Mesenchymal stem cell (in vitro differentiated cells and primary cell): ENCODE measurements around the gene HSPB7.

Experiments
- DNase-seq: peaks from one replicate; pipeline ENCODE4 v3.0.0-alpha.2; 2013
- H2AFZ ChIP-seq: one replicate; pipeline ENCODE4 v1.6.1; 2013; ENCODE audit warnings: low read depth, mild to moderate bottlenecking, control low read depth, inconsistent platforms, low read length, moderate library complexity
- H2AK5ac ChIP-seq: 2 replicates; pipeline ENCODE4 v1.6.1; 2013; ENCODE audit warnings: low read length, moderate library complexity, mild to moderate bottlenecking, inconsistent platforms; ENCODE audit not compliant: severe bottlenecking
- H2BK120ac ChIP-seq: one replicate; pipeline ENCODE4 v1.6.1; 2013; ENCODE audit warnings: low read depth, mild to moderate bottlenecking, inconsistent platforms, low read length, moderate library complexity
- H2BK12ac ChIP-seq, 2 experiments: one replicate each; pipeline ENCODE4 v1.6.1; 2013; ENCODE audit warnings: inconsistent platforms in 2 of 2, low read length in 2 of 2, mild to moderate bottlenecking in 2 of 2, moderate library complexity in 2 of 2, control low read depth in 1 of 2
- H2BK15ac ChIP-seq: one replicate; pipeline ENCODE4 v1.6.1; 2013; ENCODE audit warnings: mild to moderate bottlenecking, low read depth, inconsistent platforms; ENCODE audit not compliant: poor library complexity, severe bottlenecking
- H2BK5ac ChIP-seq: 2 replicates; pipeline ENCODE4 v1.6.1; 2013; ENCODE audit warnings: low read depth, mild to moderate bottlenecking, low read length, control low read depth, inconsistent platforms; ENCODE audit not compliant: poor library complexity, severe bottlenecking
- H3K14ac ChIP-seq, 2 experiments: one replicate each; pipeline ENCODE4 v1.6.1; 2013; ENCODE audit warnings: inconsistent platforms in 2 of 2, low read length in 2 of 2, control low read depth in 1 of 2, mild to moderate bottlenecking in 1 of 2, moderate library complexity in 1 of 2
- H3K18ac ChIP-seq, 2 experiments: one replicate each; pipeline ENCODE4 v1.6.1; 2013; ENCODE audit warnings: inconsistent platforms in 2 of 2, low read length in 2 of 2, control low read depth in 1 of 2, low read depth in 1 of 2, mild to moderate bottlenecking in 1 of 2
- H3K23ac ChIP-seq, 2 experiments: one replicate each; pipeline ENCODE4 v1.6.1; 2013; ENCODE audit warnings: inconsistent platforms in 2 of 2, low read length in 2 of 2, mild to moderate bottlenecking in 2 of 2, moderate library complexity in 2 of 2, control low read depth in 1 of 2
- H3K27ac ChIP-seq: 2 replicates; pipeline ENCODE4 v1.5.1; 2013; ENCODE audit warnings: mild to moderate bottlenecking, moderate library complexity, low read length, control low read depth, inconsistent platforms; ENCODE audit not compliant: poor library complexity, severe bottlenecking
- H3K27me3 ChIP-seq, 2 experiments: 2 replicates each; pipeline versions ENCODE4 v1.6.1 to v1.7.0; 2013; ENCODE audit warnings: low read length in 2 of 2, mild to moderate bottlenecking in 2 of 2, moderate library complexity in 2 of 2, control low read depth in 1 of 2, inconsistent platforms in 1 of 2; ENCODE audit not compliant: control insufficient read depth in 1 of 2, insufficient read depth in 1 of 2
- H3K36me3 ChIP-seq, 2 experiments: 2 replicates each; pipeline versions ENCODE4 v1.6.1 to v1.7.0; 2013; ENCODE audit warnings: low read length in 2 of 2, control low read depth in 1 of 2, inconsistent platforms in 1 of 2, low read depth in 1 of 2, mild to moderate bottlenecking in 1 of 2; ENCODE audit not compliant: insufficient read depth in 2 of 2, control insufficient read depth in 1 of 2
- H3K4ac ChIP-seq, 2 experiments: one replicate each; pipeline ENCODE4 v1.6.1; 2013; ENCODE audit warnings: inconsistent platforms in 2 of 2, low read length in 2 of 2, mild to moderate bottlenecking in 2 of 2, moderate library complexity in 2 of 2, control low read depth in 1 of 2, low read depth in 1 of 2
- H3K4me1 ChIP-seq: 2 replicates; pipeline ENCODE4 v1.6.1; 2013; ENCODE audit warnings: low read depth, low read length, control low read depth; ENCODE audit not compliant: control insufficient read depth, insufficient read depth
- H3K4me2 ChIP-seq: 2 replicates; pipeline ENCODE4 v1.6.1; 2013; ENCODE audit warnings: low read length, mild to moderate bottlenecking, inconsistent platforms; ENCODE audit not compliant: poor library complexity, severe bottlenecking
- H3K4me3 ChIP-seq, 2 experiments: 2 replicates each; pipeline versions ENCODE4 v1.5.1 to v1.7.0; 2013; ENCODE audit warnings: low read length in 2 of 2, mild to moderate bottlenecking in 2 of 2, control low read depth in 1 of 2, low read depth in 1 of 2; ENCODE audit not compliant: insufficient read depth in 1 of 2
- H3K79me1 ChIP-seq: replicated peaks from 2 replicates; pipeline ENCODE4 v1.6.1; 2013; ENCODE audit warnings: mild to moderate bottlenecking, control low read depth, low read length, inconsistent platforms; ENCODE audit not compliant: poor library complexity, severe bottlenecking
- H3K9ac ChIP-seq: 2 replicates; pipeline ENCODE4 v1.7.0; 2013; ENCODE audit warnings: mild to moderate bottlenecking, low read length, moderate library complexity
- H3K9me3 ChIP-seq: 2 replicates; pipeline ENCODE4 v1.7.0; 2013; ENCODE audit warnings: mild to moderate bottlenecking, low read length; ENCODE audit not compliant: control insufficient read depth
- H4K8ac ChIP-seq: one replicate; pipeline ENCODE4 v1.6.1; 2013; ENCODE audit warnings: inconsistent platforms, mild to moderate bottlenecking, low read length, moderate library complexity
- H4K91ac ChIP-seq: one replicate; pipeline ENCODE4 v1.6.1; 2013; ENCODE audit warnings: mild to moderate bottlenecking, low read length, inconsistent platforms
- WGBS: methylation state at CpG from one replicate; pipeline ENCODE4 v1.1.7; 2013; ENCODE audit warnings: mixed read lengths; 5-methylcytosine and 5-hydroxymethylcytosine counted together

Gene HSPB7

GRCh38 chr1:15991427-15992186, 26.2 kb downstream of the HSPB7 start:
- Histone ChIP-seq H3K23ac (no peak overlapping the region), H3K36me3 (no peaks in the 10 kb centered on the region), H3K9ac (no peak overlapping the region), H3K18ac (no peak overlapping the region), H3K4ac (no peak overlapping the region), H3K4me2 (no peak overlapping the region), H2BK5ac (no peak overlapping the region), H3K79me1 (no peaks in the 10 kb centered on the region), H2AFZ (no peak overlapping the region), H3K14ac (no peak overlapping the region), H2BK15ac (no peak overlapping the region), H3K4me1 (peaks cover 1% of the 10 kb centered on the region), H3K27me3 (peaks cover 0 to 4% of the 10 kb centered on the region in 2 experiments), H2AK5ac (no peak overlapping the region), H4K8ac (no peak overlapping the region), H3K27ac (no peak overlapping the region), H3K4me3 (no peak overlapping the region), H2BK12ac (no peak overlapping the region), H2BK120ac (no peak overlapping the region), H4K91ac (no peak overlapping the region), H3K9me3 (no peaks in the 10 kb centered on the region)
- no peak for DNase-seq
- 84% methylated on average over 11 of the region's 11 CpGs for WGBS

- H3K23ac ChIP-seq, result peak overlapping the region in 1 of 2 experiments; percentile 61
- WGBS, result 88% methylated on average over 6 of the region's 9 CpGs
- peaks cover 1% of the 10 kb centered on the region for H3K4me1 ChIP-seq
- no peak overlapping the region for H3K18ac ChIP-seq
- no peak overlapping the region for H2AFZ ChIP-seq
- H3K4ac ChIP-seq, result no peak overlapping the region
- no peak overlapping the region for H4K91ac ChIP-seq
- no peaks in the 10 kb centered on the region for H3K79me1 ChIP-seq
- H3K9me3 ChIP-seq, result no peaks in the 10 kb centered on the region
- H3K36me3 ChIP-seq, result no peaks in the 10 kb centered on the region
- no peak overlapping the region for H2BK15ac ChIP-seq
- H2AK5ac ChIP-seq, result no peak overlapping the region
- peaks cover 0 to 4% of the 10 kb centered on the region in 2 experiments for H3K27me3 ChIP-seq
- H3K9ac ChIP-seq, result no peak overlapping the region
- H3K4me2 ChIP-seq, result no peak overlapping the region
- no peak overlapping the region for H2BK5ac ChIP-seq
- H3K4me3 ChIP-seq, result no peak overlapping the region
- H3K27ac ChIP-seq, result no peak overlapping the region
- H2BK12ac ChIP-seq, result no peak overlapping the region
- no peak overlapping the region for H4K8ac ChIP-seq
- DNase-seq, result no peak
- H2BK120ac ChIP-seq, result no peak overlapping the region
- H3K14ac ChIP-seq, result no peak overlapping the region
Observed at GRCh38 chr1:15989776-15990175, 28.1 kb downstream of the HSPB7 start.

DNA sequence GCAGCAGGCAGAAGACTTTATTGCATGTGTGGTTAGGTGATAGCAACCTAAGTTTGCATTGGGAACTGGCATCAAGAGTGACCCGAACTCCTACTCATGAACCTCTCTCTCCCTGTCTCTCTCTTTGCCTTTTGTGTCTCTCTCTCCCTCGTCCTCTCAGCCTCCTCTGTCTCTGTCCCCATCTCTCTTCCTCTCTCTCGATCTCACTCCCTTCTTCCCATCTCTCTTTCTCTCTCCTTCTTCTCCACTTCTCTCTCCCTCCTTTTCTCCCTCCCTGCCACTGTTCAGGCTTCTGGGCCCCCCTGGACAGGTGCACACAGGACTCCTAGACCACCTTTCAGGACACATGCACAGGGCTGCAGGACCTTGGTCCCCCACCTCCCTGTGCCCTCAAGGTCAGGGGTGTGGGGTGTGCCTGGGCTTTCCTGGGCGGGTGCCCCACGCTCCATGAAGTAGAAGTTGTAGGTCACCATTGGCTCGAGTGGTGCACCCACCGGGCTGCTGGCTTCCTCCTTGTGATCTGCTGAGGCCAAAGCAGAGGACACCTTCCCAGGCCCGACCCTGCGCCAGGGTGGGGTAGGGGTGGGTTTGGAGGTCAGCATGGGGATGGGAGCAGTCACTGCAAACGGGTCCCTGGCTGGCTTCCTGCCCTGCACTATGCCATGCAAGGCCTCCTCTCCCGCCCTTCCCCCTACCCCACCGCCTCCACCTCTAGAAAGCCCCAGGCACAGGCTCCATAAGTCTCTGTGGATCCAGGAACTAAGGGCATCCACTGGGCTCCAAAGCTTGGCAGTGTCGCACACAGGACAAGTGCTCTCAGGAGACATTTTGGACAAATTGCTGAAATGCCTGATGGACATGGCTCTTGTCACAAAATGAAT, 28.7 kb downstream of the HSPB7 start:
- Histone ChIP-seq H3K9ac (no peak overlapping the region), H3K9me3 (no peaks in the 10 kb centered on the region), H3K79me1 (no peaks in the 10 kb centered on the region)

DNA sequence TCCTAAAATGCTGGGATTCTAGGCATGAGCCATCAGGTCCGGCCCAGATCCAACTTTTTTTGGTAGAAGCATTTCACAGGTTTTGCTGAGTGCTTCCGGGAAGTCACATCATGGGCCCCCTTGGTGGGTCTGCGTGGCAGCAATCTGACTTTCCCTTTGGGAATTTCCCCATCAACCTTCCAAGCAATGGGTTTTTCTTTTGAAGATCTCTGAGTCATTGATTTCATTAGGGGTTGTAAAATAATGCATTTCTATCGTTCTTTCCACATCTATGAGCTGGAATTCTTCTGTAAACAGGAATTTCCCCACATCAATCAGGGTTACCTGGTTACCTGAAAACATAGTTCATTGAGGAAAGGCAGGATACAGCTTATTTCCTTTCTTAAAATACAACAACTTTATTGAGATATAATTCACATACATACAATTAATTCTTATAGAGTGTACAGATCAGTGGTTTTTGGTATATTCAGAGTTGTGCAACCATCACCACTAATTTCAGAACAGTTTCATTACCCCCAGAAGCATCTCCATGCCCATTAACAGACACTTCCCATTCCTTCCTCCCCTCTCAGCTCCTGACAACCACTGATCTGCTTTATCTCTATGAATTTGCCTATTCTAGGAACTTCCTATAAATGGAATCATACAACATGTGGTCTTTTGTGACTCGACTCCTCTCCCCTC, 32.1 kb downstream of the HSPB7 start:
- H3K4me1 ChIP-seq, result peaks cover 1% of the 10 kb centered on the region
- H2BK5ac ChIP-seq, result no peak overlapping the region
- H3K27me3 ChIP-seq, result peaks cover 0 to 4% of the 10 kb centered on the region in 2 experiments
- no peak overlapping the region for H2BK120ac ChIP-seq
- 60% methylated on average over 4 of the region's 5 CpGs for WGBS
- no peak overlapping the region for H3K23ac ChIP-seq
- no peak overlapping the region for H2AFZ ChIP-seq
- H3K4me2 ChIP-seq, result no peak overlapping the region
- no peaks in the 10 kb centered on the region for H3K36me3 ChIP-seq
- H4K8ac ChIP-seq, result no peak overlapping the region
- H3K9me3 ChIP-seq, result peaks cover 13% of the 10 kb centered on the region
- no peak overlapping the region for H2AK5ac ChIP-seq
- no peak overlapping the region for H2BK15ac ChIP-seq
- H4K91ac ChIP-seq, result no peak overlapping the region
- peak; percentile 21 for DNase-seq
- H3K4ac ChIP-seq, result no peak overlapping the region
- H3K4me3 ChIP-seq, result no peak overlapping the region
- H3K14ac ChIP-seq, result no peak overlapping the region
- H3K9ac ChIP-seq, result no peak overlapping the region
- H2BK12ac ChIP-seq, result no peak overlapping the region
- no peaks in the 10 kb centered on the region for H3K79me1 ChIP-seq
- H3K18ac ChIP-seq, result no peak overlapping the region
- H3K27ac ChIP-seq, result no peak overlapping the region

More for the DNA sequence above, 28.7 kb downstream of the HSPB7 start:
- 88% methylated on average over 12 of the region's 13 CpGs for WGBS
- no peak overlapping the region for H2BK120ac ChIP-seq
- H3K4me1 ChIP-seq, result peaks cover 1% of the 10 kb centered on the region
- H2AK5ac ChIP-seq, result no peak overlapping the region
- H3K18ac ChIP-seq, result no peak overlapping the region
- no peak overlapping the region for H4K8ac ChIP-seq
- H2BK15ac ChIP-seq, result no peak overlapping the region
- H3K36me3 ChIP-seq, result no peaks in the 10 kb centered on the region
- no peak overlapping the region for H2BK5ac ChIP-seq
- peaks cover 0 to 4% of the 10 kb centered on the region in 2 experiments for H3K27me3 ChIP-seq
- no peak overlapping the region for H4K91ac ChIP-seq
- DNase-seq, result no peak
- no peak overlapping the region for H3K4ac ChIP-seq
- H3K4me2 ChIP-seq, result no peak overlapping the region
- no peak overlapping the region for H3K14ac ChIP-seq
- no peak overlapping the region for H3K27ac ChIP-seq
- no peak overlapping the region for H2BK12ac ChIP-seq
- H3K4me3 ChIP-seq, result no peak overlapping the region
- H3K23ac ChIP-seq, result no peak overlapping the region
- H2AFZ ChIP-seq, result no peak overlapping the region
